NT2/D1 (cell line): Measurements from ENCODE around the gene WDR43.

ENCODE experiments used
- DNase-seq: peaks from one replicate; pipeline ENCODE4 v3.0.0-alpha.2; 2011; ENCODE audit warnings: low read depth, low spot score
- H3K27me3 ChIP-seq: 2 replicates; pipeline ENCODE4 v1.6.0; 2011; ENCODE audit warnings: mild to moderate bottlenecking; ENCODE audit not compliant: insufficient read length, insufficient read depth
- H3K36me3 ChIP-seq: 2 replicates; pipeline ENCODE4 v1.6.1; 2011; ENCODE audit warnings: mild to moderate bottlenecking, low read length, mixed read lengths; ENCODE audit not compliant: insufficient read depth, insufficient read length
- H3K4me1 ChIP-seq: 2 replicates; pipeline ENCODE4 v1.5.1; 2011; ENCODE audit not compliant: insufficient read depth, insufficient read length
- H3K4me3 ChIP-seq: 2 replicates; pipeline ENCODE4 v1.5.1; 2011; ENCODE audit warnings: low read depth; ENCODE audit not compliant: insufficient read length
- H3K9ac ChIP-seq: 2 replicates; pipeline ENCODE4 v1.6.0; 2011; ENCODE audit warnings: low read depth; ENCODE audit not compliant: insufficient read length
- H3K9me3 ChIP-seq: 2 replicates; pipeline ENCODE4 v1.5.1; 2011; ENCODE audit warnings: mild to moderate bottlenecking, low read length; ENCODE audit not compliant: insufficient read depth
- SUZ12 ChIP-seq: IDR thresholded peaks from 2 replicates; pipeline ENCODE4 v1.6.1; 2011; ENCODE audit not compliant: insufficient read length, insufficient read depth; ENCODE audit errors: extremely low read depth
- YY1 ChIP-seq: IDR thresholded peaks from 2 replicates; pipeline ENCODE4 v1.6.1; 2011; ENCODE audit not compliant: insufficient read length, insufficient read depth
- ZNF274 ChIP-seq: IDR thresholded peaks from 2 replicates; pipeline ENCODE4 v1.6.1; 2011; ENCODE audit warnings: mild to moderate bottlenecking, low read depth, low read length

WDR43 gene

GRCh38 chr2:28915939-28916338 lies 21.5 kb downstream of the WDR43 start:
- no peaks in the 10 kb centered on the region for H3K4me1 ChIP-seq
- TF ChIP-seq ZNF274 (no peak), SUZ12 (no peak), YY1 (no peak)
- no peak for DNase-seq
- no peak overlapping the region for H3K9ac ChIP-seq
- H3K9me3 ChIP-seq = no peaks in the 10 kb centered on the region
- H3K4me3 ChIP-seq = no peak overlapping the region
- peaks cover 62% of the 10 kb centered on the region for H3K36me3 ChIP-seq
- H3K27me3 ChIP-seq = no peaks in the 10 kb centered on the region

GRCh38 chr2:28926847-28927246 lies 32.4 kb downstream of the WDR43 start:
- H3K36me3 ChIP-seq = peaks cover 75% of the 10 kb centered on the region
- no peaks in the 10 kb centered on the region for H3K9me3 ChIP-seq
- no peak for DNase-seq
- H3K9ac ChIP-seq = no peak overlapping the region
- no peak overlapping the region for H3K4me3 ChIP-seq
- no peaks in the 10 kb centered on the region for H3K4me1 ChIP-seq
- TF ChIP-seq ZNF274 (no peak), YY1 (no peak), SUZ12 (no peak)
- no peaks in the 10 kb centered on the region for H3K27me3 ChIP-seq

GRCh38 chr2:28927469-28927868 lies 33.0 kb downstream of the WDR43 start:
- Histone ChIP-seq H3K9ac (no peak overlapping the region), H3K4me3 (no peak overlapping the region), H3K36me3 (peaks cover 75% of the 10 kb centered on the region), H3K4me1 (no peaks in the 10 kb centered on the region), H3K9me3 (no peaks in the 10 kb centered on the region), H3K27me3 (no peaks in the 10 kb centered on the region)
- no peak for DNase-seq
- TF ChIP-seq ZNF274 (no peak), SUZ12 (no peak), YY1 (no peak)

- TF ChIP-seq SUZ12 = no peak
- no peak for TF ChIP-seq ZNF274
- no peak for TF ChIP-seq YY1
- Histone ChIP-seq H3K9ac (no peak overlapping the region), H3K36me3 (peaks cover 75% of the 10 kb centered on the region), H3K9me3 (no peaks in the 10 kb centered on the region), H3K4me3 (no peak overlapping the region), H3K4me1 (no peaks in the 10 kb centered on the region), H3K27me3 (no peaks in the 10 kb centered on the region)
- DNase-seq = no peak
Observed at GRCh38 chr2:28927878-28928277, 33.4 kb downstream of the WDR43 start.

GRCh38 chr2:28929581-28929980 lies 35.1 kb downstream of the WDR43 start:
- Histone ChIP-seq H3K4me3 (no peak overlapping the region), H3K4me1 (no peaks in the 10 kb centered on the region), H3K9me3 (no peaks in the 10 kb centered on the region), H3K27me3 (no peaks in the 10 kb centered on the region), H3K9ac (no peak overlapping the region), H3K36me3 (peaks cover 75% of the 10 kb centered on the region)
- DNase-seq = no peak
- TF ChIP-seq ZNF274 (no peak), YY1 (no peak), SUZ12 (no peak)

GRCh38 chr2:28930205-28930604 lies 35.7 kb downstream of the WDR43 start:
- no peak overlapping the region for H3K4me3 ChIP-seq
- no peaks in the 10 kb centered on the region for H3K4me1 ChIP-seq
- peaks cover 75% of the 10 kb centered on the region for H3K36me3 ChIP-seq
- no peaks in the 10 kb centered on the region for H3K9me3 ChIP-seq
- no peak overlapping the region for H3K9ac ChIP-seq
- TF ChIP-seq ZNF274 (no peak), YY1 (no peak), SUZ12 (no peak)
- DNase-seq = no peak
- H3K27me3 ChIP-seq = no peaks in the 10 kb centered on the region

GRCh38 chr2:28934769-28935168 lies 40.3 kb downstream of the WDR43 start:
- no peak for DNase-seq
- no peaks in the 10 kb centered on the region for H3K4me1 ChIP-seq
- H3K9ac ChIP-seq = no peak overlapping the region
- TF ChIP-seq ZNF274 (no peak), SUZ12 (no peak), YY1 (no peak)
- peaks cover 77% of the 10 kb centered on the region for H3K36me3 ChIP-seq
- no peaks in the 10 kb centered on the region for H3K9me3 ChIP-seq
- H3K27me3 ChIP-seq = no peaks in the 10 kb centered on the region
- H3K4me3 ChIP-seq = no peak overlapping the region

- no peak overlapping the region for H3K4me3 ChIP-seq
- no peaks in the 10 kb centered on the region for H3K9me3 ChIP-seq
- no peak overlapping the region for H3K9ac ChIP-seq
- DNase-seq = no peak
- H3K36me3 ChIP-seq = peaks cover 85% of the 10 kb centered on the region
- TF ChIP-seq YY1 (no peak), SUZ12 (no peak), ZNF274 (no peak)
- H3K4me1 ChIP-seq = no peaks in the 10 kb centered on the region
- H3K27me3 ChIP-seq = no peaks in the 10 kb centered on the region
Observed at GRCh38 chr2:28941008-28941407, 46.5 kb downstream of the WDR43 start.
